ENCODE data around the gene TAF1D. TPM values are rescaled to one million over a fixed set of nuclear protein-coding genes. Genes with fewer than 3 reads are reported as not detected.

The TAF1D gene
- total RNA-seq, 4 donors from 2014 or later, result 96.5 to 208 (median 165) TPM

- TF ChIP-seq, protein P1, sequence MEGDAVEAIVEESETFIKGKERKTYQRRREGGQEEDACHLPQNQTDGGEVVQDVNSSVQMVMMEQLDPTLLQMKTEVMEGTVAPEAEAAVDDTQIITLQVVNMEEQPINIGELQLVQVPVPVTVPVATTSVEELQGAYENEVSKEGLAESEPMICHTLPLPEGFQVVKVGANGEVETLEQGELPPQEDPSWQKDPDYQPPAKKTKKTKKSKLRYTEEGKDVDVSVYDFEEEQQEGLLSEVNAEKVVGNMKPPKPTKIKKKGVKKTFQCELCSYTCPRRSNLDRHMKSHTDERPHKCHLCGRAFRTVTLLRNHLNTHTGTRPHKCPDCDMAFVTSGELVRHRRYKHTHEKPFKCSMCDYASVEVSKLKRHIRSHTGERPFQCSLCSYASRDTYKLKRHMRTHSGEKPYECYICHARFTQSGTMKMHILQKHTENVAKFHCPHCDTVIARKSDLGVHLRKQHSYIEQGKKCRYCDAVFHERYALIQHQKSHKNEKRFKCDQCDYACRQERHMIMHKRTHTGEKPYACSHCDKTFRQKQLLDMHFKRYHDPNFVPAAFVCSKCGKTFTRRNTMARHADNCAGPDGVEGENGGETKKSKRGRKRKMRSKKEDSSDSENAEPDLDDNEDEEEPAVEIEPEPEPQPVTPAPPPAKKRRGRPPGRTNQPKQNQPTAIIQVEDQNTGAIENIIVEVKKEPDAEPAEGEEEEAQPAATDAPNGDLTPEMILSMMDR (IDR thresholded peaks at IDR 0.05; ENCODE audit: low read depth), result no peak
Observed at GRCh38 chr11:93773601-93774200, 32.4 kb upstream of the TAF1D start.

DNA sequence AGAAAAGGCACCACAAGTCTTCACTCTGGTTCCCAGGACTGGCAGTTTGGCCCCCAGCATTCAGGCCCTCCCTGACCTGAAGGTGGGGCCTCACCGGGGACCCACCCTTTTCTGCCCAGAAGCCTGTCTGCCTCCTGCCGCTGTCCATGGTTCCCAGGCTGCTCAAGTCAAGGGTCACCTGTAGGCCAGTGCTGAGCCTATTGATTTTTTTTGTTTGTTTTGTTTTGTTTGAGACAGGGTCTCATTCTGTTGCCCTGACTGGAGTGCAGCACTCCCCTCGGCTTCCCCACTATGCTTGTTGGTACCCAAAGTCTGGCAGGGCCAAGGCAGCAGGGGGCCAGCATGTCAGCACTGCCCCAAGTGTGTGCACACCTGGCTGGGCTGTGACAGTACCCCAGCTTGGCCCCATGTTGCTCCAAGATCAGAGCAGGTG is 31.8 kb upstream of the TAF1D start:
- TF ChIP-seq, protein P1 (IDR thresholded peaks at IDR 0.05; ENCODE audit: low read depth), result no peak

DNA sequence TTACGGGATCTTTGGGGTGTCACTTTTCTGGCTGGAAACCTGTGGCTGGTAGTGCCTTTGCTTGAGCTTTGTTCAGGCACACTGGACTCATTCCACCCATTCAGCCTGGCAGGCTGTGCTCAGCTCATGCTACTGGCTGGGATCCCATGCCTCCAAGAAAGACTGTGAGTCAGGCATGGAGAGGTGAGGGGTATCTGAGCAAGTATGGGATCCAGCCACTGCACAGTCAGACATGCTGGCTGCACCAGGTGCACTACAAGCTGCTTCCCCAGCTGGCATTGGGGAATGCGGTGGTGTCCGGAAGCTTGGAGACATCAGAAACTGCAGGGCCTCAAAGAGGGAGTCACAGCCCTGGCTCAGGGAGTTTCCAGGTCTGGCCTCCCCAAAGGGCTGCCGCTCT is 30.8 kb upstream of the TAF1D start:
- TF ChIP-seq, protein P1 (IDR thresholded peaks at IDR 0.05; ENCODE audit: low read depth), result no peak

DNA sequence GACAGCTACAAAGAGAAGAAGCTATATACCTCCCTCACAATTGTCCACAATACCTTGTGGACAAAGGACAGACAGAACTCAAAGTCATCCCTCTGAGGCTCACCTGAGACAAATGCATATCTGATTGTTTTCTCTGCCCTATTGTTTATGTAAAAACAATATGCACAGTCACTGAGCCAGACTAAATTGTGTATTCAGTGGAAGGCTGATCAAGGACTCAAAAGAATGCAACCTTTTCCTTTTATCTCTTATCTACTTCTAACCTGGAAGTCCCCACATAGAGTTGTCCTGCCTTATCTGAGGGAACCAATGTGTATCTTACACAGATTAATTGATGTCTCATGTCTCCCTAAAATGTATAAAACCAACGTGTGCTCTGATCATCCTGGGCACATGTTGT is 28.9 kb upstream of the TAF1D start:
- TF ChIP-seq, protein P1 (IDR thresholded peaks at IDR 0.05; ENCODE audit: low read depth), result no peak

DNA sequence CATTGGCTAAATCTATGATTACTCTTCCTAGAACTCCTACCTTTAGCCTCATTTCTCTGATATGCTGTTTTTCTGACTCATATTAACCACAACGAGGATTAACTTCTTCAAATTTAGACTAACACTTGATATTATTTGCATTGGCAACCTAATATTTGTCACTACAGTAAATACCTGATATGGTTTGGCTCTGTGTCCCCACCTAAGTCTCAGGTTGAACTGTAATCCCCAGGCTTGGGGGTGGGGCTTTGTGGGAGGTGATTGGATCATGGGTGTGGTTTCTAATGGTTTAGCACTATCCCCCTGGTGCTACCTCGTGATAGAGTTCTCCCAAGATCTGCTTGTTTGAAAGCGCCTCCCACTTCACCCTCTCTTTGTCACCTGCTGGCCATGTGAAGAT is 25.7 kb upstream of the TAF1D start:
- TF ChIP-seq, protein P1 (IDR thresholded peaks at IDR 0.05; ENCODE audit: low read depth), result no peak

- TF ChIP-seq, protein P1 (IDR thresholded peaks at IDR 0.05; ENCODE audit: low read depth), result no peak
Observed at GRCh38 chr11:93766504-93766903, 25.2 kb upstream of the TAF1D start.

DNA sequence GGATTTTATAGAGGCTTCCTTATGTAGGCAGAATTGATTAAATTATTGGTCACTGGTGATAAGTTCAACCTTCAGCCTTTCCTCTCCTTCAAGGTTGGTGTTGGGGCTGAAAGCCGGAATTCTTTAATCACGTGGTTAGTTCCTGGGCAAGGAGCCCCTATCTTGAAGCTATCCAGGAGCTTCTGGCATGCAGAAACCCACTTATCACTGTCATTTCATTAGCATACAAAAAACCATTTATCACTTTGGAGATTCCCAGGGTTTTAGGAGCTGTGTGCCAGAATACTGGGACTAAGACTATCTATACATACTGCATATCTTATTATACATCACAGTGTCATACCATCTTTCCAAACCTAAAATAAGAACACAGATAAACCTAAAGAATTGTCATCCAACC is 24.3 kb upstream of the TAF1D start:
- TF ChIP-seq, protein P1 (IDR thresholded peaks at IDR 0.05; ENCODE audit: low read depth), result no peak
